M059J (cell line): Measurements from ENCODE around the gene BAZ1B. TPM values are rescaled to one million over a fixed set of nuclear protein-coding genes. Genes with fewer than 3 reads are reported as not detected.
"Not testable (repeated sequence)": the region's sequence is repeated elsewhere in the genome, so short reads cannot be mapped to it uniquely, and the experiment has no call there.

Source experiments
- DNase-seq: peaks from one replicate; pipeline ENCODE4 v3.0.0-alpha.2; 2012; ENCODE audit warnings: low read depth
- total RNA-seq: library from RNA; depleted of rRNA; stranded (reverse); fragments of >200 nt; shearing (Covaris generic); gene quantifications from 2 replicates; pipeline ENCODE4 v1.2.3, GENCODE V29; 2014

The BAZ1B gene
- total RNA-seq, 1 experiment from 2014 or later, result 87.8 TPM

GRCh38 chr7:73503229-73503628, 18.9 kb downstream of the BAZ1B start:
- DNase-seq, result no peak

DNA sequence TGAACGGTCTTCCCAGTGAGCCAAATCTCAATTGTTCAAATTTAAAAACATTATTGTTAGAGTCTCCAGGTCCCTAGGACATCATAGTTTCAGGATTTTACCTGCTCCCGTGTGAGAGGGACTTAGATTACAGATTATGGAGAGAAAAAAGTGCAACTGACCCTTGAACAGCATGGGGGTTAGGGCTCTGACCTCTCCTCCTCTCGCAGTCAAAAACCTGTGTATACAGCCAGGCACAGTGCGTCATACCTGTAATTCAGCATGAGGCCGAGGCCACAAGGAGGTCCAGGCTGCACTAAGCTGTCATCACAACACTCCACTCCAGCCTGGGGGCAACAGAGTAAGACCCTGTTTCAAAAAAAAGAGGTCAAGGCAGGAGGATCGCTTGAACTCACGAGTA, 25.5 kb downstream of the BAZ1B start:
- DNase-seq, result no peak

DNA sequence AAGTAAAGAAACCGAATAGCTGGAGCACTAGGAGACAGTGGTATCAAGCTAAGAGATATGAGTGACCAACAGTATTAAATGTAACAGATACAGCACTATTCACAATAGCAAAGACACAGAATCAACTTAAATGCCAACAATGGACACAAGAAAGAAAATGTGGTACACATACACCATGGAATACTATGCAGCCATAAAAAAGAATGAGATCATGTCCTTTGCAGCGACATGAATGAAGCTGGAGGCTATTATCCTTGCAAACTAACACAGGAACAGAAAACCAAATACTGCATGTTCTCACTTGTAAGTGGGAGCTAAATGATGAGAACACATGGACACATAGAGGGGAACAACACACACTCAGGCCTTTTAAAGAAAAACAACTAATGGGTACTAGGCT, 26.6 kb downstream of the BAZ1B start:
- not testable (repeated sequence) for DNase-seq

DNA sequence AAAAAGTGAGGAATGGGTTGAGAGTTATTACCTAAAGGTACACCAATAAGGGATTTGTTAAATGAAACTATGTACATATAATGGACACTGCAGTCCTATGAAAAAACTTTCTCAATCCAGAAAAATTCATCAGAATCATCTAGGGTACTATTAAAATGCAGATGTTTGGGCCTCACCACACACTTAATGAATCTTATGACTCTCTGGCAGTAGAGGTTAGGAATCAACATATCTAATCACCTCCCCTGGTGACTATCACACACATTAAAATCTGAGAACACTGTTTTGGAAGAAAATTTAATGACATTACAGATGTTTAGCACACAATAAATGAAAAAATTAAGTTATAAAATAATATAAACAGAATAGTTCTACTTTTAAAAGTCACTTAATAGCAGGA, 32.1 kb downstream of the BAZ1B start:
- DNase-seq, result no peak

DNA sequence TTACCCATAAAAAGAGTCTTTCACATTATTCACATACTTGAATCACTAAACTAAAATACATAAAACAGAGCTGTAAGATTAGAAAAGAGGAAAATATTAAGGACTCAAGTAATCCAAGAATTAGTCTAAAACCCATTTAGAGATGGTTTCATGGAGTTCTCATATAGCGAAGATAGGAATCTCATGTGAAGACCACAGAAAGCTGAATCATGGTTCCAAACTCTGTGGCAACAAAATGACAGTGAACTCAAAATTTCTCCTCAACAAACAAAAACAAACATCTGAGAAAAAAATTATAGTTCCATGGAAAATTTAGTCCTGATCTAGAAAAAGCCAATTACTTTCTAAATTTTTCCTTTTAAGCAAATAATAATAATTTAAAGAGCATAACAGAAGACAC, 34.6 kb downstream of the BAZ1B start:
- DNase-seq, result peak; percentile 13

- DNase-seq, result no peak
These were observed 38.9 kb downstream of the BAZ1B start for GRCh38 chr7:73483171-73483570.

DNA sequence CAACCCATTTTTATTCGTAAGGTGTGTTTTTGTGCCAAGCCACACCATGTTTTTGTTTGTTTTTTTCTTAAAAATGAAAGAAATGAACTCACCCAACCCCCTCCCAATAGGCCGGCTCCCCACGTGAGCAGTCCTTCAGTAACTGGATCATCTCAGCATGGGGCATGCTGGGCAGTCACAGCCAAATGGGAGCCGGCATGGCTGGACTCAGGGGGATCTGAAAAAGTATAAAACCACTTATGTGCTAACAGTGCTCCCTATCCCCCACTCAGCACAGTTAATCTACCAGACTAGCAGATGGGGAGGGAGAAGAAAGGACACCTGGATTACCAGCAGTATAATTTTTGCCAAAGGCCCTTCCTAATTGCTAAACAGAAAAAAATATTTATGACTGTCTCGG, 39.3 kb downstream of the BAZ1B start:
- no peak for DNase-seq

DNA sequence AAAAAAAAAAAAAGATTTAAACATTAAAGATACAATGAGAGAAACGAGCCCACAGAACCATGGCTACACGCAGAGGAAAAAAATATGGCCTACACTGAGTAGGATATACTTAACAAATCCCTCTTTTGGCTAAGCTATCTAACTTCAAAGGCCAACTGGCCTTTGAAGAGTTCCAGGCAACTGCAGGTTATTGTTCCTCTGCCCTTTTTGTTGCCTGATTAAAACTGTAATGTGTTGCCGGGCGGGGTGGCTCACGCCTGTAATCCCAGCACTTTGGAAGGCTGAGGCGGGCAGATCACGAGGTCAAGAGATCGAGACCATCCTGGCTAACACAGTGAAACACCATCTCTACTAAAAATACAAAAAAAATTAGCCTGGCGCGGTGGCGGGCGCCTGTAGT, 40.6 kb downstream of the BAZ1B start:
- DNase-seq, result not testable (repeated sequence)

DNA sequence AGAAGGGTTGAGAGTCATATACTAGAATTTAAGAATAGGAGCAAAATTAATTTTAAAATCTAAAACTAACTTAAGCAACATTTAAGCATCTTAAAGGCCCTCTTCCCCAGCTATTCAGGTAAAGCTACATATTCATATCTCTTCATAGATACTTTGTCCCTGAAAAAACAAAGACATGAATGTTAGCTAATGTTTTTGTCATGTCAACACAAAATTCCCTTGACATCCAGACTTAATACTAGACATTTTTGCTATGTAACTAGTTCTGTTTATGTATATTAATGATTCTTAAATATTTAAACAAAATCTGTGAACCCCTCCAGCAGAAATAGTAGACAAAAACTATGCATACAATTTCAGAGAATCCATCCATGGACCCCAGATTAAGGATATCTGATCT, 43.5 kb downstream of the BAZ1B start:
- no peak for DNase-seq

- no peak for DNase-seq
These were observed 44.7 kb downstream of the BAZ1B start for GRCh38 chr7:73477376-73477775.

DNA sequence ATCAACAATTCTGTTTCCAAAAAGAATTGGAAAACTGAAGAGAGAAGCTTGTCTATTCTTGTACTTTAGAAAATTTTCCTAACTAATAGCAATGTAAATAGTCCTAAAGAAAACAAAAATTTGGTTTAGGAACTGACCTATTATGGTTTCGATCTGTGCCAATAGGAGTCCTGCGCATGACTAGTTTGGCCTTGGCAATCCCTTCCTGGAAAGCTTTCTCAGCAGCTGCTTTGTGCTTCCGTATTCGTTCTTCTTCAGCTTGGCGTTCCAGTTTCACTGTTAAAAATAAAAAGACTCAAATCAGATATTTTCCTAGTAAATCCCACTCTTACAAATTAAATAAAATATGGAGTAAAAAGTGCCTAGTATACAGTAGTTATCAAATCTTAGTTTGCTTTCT, 51.9 kb downstream of the BAZ1B start:
- no peak for DNase-seq

DNA sequence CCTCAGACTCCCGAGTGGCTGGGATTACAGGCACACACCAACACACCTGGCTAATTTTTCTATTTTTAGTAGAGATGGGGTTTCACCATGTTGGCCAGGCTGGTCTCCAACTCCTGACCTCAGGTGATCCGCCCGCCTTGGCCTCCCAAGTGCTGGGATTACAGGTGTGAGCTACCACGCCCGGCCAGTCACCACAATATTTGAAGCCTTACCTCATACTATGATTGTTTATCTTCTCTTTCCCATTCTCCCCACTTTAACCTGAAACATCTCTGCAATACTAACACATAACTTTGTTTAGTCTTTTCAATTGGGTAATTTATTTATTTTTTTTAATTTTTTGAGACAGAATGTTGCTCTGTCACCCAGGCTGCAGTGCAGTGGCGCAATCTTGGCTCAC, 55.0 kb downstream of the BAZ1B start:
- not testable (repeated sequence) for DNase-seq

- DNase-seq, result no peak
These were observed 56.0 kb downstream of the BAZ1B start for GRCh38 chr7:73466112-73466511.

GRCh38 chr7:73463966-73464365, 58.1 kb downstream of the BAZ1B start:
- DNase-seq, result no peak

- DNase-seq, result no peak
These were observed 58.8 kb downstream of the BAZ1B start for GRCh38 chr7:73463260-73463659.

DNA sequence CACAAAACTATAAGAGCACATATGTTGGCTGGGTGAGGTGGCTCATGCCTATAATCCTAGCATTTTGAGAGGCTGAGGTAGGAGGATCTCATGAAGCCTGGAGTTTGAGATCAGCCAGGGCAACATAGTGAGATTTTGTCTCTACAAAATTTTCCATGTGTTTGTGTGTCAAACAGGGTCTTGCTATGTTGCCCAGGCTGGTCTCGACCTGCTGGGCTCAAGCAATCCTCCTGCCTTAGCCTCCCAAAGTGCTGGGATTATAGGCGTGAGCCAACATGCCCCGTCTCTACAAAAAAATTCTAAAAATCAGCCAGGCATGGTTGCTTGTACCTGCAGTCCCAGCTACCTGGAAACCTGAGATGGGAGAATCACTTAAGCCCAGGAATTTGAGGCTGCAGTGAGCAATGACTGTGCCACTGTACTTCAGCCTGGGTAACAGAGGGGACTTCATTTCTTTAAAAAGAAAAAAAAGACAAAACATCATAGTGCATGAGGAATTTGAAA, 60.3 kb downstream of the BAZ1B start:
- no peak for DNase-seq

GRCh38 chr7:73454424-73454823, 67.7 kb downstream of the BAZ1B start:
- no peak for DNase-seq

GRCh38 chr7:73452999-73453635, 69.0 kb downstream of the BAZ1B start:
- DNase-seq, result peak; percentile 29

GRCh38 chr7:73451780-73452398, 70.2 kb downstream of the BAZ1B start:
- DNase-seq, result peak; percentile 58

GRCh38 chr7:73449422-73449821, 72.7 kb downstream of the BAZ1B start:
- DNase-seq, result no peak

- no peak for DNase-seq
These were observed 73.5 kb downstream of the BAZ1B start for GRCh38 chr7:73448609-73449008.

GRCh38 chr7:73447121-73447733, 74.9 kb downstream of the BAZ1B start:
- no peak for DNase-seq

GRCh38 chr7:73446682-73447081, 75.4 kb downstream of the BAZ1B start:
- no peak for DNase-seq
